ENCODE data around the gene SLC39A1. TPM values are rescaled to one million over a fixed set of nuclear protein-coding genes. Genes with fewer than 3 reads are reported as not detected.
A peak's percentile ranks its signal among the peaks of the same experiment; 100 is the strongest.

Gene SLC39A1
- total and polyA plus RNA-seq, 2 of the 8 experiments (the other 6 are each of a cell fraction or from before 2014, with no cell fraction given): 238 to 337 TPM

DNA sequence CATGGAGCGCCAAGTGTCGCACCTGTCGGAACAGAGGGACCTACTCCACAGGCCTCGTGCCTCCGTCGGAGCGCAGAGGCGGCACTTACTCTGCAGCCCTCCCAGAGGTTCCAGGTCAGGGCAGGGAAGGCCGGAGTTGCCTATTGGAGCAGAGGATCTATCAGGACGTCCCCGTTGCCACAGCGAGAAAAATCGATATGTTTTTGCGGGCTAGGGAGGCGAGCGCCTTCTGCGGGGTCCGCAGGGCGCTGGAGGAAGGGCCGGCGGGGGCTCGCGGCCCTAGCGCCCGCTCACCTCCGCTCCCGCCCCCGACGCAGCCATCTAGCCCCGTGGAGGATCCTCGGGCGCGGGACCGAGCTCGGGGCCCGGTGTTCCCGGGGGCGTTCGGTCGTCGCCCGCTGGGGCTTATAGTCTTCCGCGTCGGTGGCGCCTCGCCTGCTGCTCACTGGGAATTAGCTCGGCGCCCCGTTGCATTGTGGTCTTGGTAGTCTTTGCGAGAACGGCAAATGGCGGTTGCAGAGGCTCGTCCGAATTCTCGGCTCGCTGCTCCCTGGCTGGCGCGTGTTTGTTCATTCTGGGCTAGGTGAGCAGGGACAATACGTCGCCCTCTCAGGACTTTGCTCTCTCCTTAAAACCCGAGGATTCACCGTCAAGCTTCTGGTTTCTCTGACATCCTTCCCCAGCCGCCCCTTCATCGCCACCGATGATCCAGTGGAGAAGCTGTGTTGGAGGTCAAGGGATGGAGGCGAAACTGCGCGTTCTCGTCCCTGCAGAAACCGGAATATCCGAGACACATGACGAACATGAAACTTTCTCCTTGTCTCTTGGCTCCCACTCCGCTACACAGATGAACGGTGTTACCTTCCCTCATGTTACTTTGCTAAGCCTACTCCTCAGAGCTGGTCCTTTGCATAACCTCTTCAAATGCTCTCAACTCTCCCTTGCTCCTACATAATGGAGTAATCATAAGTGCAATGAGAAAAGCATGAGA is 14.2 kb upstream of the SLC39A1 start, which contains the start of gene JTB (continued):
- TF ChIP-seq USF2 (IDR thresholded peaks at IDR 0.05; ENCODE audit: low read length) (no peak), HDAC2 (IDR thresholded peaks at IDR 0.05; ENCODE audit: borderline replicate concordance in 1 of 2, low read depth in 2 of 2, low read length in 2 of 2) (peak in 1 of 2 experiments; percentile 83; a peak in 1 of 4 replicates), ZNF274 (IDR thresholded peaks at IDR 0.05; ENCODE audit: borderline replicate concordance, extremely low read depth, low read length) (no peak), SIRT6 (IDR thresholded peaks at IDR 0.05; ENCODE audit: low read length) (no peak), RXRA (IDR thresholded peaks at IDR 0.05; ENCODE audit: insufficient read depth, low read depth, low read length) (no peak), CHD2 (IDR thresholded peaks at IDR 0.05; ENCODE audit: low read length) (no peak), RFX5 (IDR thresholded peaks at IDR 0.05; ENCODE audit: borderline replicate concordance, low read depth, low read length) (no peak), SAP30 (IDR thresholded peaks at IDR 0.05; ENCODE audit: insufficient read depth, insufficient replicate concordance, low read length) (peak; percentile 56), SRF (IDR thresholded peaks at IDR 0.05; ENCODE audit: low read depth, low read length) (no peak), TAF7 (optimal IDR thresholded peaks at IDR 0.05; ENCODE audit: borderline replicate concordance, low read depth, low read length) (peak; percentile 43), SP4 (IDR thresholded peaks at IDR 0.05; ENCODE audit: low read length) (no peak), CREB1 (IDR thresholded peaks at IDR 0.05) (peak; percentile 84), GABPA (IDR thresholded peaks at IDR 0.05; ENCODE audit: borderline replicate concordance, insufficient read depth, low read length) (no peak), RAD21 (IDR thresholded peaks at IDR 0.05 in 1 of 2, conservative IDR thresholded peaks at IDR 0.05 in 1 of 2; ENCODE audit: low read depth in 2 of 2, low read length in 2 of 2) (no peak), BCL11A (IDR thresholded peaks at IDR 0.05; ENCODE audit: low read depth in 2 of 2, low read length in 2 of 2) (no peak), PHF8 (conservative IDR thresholded peaks at IDR 0.05; ENCODE audit: low read depth, low read length) (peak; percentile 89), KDM4A (IDR thresholded peaks at IDR 0.05; ENCODE audit: low read depth, low read length, severe bottlenecking) (peak; percentile 78), ASH2L (IDR thresholded peaks at IDR 0.05; ENCODE audit: low read length) (peak; percentile 95), CHD1 (IDR thresholded peaks at IDR 0.05; ENCODE audit: low read depth, low read length) (no peak), POU5F1 (IDR thresholded peaks at IDR 0.05; ENCODE audit: low read depth, low read length) (no peak), BRCA1 (IDR thresholded peaks at IDR 0.05; ENCODE audit: low read depth, low read length) (no peak), FOSL1 (IDR thresholded peaks at IDR 0.05; ENCODE audit: insufficient read depth, low read depth, low read length) (0 out of 2 replicates have a peak, but pooled peaks have one; percentile 7)
